ENCODE results near the gene MAP3K5.
A peak's percentile ranks its signal among the peaks of the same experiment; 100 is the strongest.
"Not testable (repeated sequence)": the region's sequence is repeated elsewhere in the genome, so short reads cannot be mapped to it uniquely, and the experiment has no call there.

Gene MAP3K5, protein sequence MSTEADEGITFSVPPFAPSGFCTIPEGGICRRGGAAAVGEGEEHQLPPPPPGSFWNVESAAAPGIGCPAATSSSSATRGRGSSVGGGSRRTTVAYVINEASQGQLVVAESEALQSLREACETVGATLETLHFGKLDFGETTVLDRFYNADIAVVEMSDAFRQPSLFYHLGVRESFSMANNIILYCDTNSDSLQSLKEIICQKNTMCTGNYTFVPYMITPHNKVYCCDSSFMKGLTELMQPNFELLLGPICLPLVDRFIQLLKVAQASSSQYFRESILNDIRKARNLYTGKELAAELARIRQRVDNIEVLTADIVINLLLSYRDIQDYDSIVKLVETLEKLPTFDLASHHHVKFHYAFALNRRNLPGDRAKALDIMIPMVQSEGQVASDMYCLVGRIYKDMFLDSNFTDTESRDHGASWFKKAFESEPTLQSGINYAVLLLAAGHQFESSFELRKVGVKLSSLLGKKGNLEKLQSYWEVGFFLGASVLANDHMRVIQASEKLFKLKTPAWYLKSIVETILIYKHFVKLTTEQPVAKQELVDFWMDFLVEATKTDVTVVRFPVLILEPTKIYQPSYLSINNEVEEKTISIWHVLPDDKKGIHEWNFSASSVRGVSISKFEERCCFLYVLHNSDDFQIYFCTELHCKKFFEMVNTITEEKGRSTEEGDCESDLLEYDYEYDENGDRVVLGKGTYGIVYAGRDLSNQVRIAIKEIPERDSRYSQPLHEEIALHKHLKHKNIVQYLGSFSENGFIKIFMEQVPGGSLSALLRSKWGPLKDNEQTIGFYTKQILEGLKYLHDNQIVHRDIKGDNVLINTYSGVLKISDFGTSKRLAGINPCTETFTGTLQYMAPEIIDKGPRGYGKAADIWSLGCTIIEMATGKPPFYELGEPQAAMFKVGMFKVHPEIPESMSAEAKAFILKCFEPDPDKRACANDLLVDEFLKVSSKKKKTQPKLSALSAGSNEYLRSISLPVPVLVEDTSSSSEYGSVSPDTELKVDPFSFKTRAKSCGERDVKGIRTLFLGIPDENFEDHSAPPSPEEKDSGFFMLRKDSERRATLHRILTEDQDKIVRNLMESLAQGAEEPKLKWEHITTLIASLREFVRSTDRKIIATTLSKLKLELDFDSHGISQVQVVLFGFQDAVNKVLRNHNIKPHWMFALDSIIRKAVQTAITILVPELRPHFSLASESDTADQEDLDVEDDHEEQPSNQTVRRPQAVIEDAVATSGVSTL (N-terminal part only)

DNA sequence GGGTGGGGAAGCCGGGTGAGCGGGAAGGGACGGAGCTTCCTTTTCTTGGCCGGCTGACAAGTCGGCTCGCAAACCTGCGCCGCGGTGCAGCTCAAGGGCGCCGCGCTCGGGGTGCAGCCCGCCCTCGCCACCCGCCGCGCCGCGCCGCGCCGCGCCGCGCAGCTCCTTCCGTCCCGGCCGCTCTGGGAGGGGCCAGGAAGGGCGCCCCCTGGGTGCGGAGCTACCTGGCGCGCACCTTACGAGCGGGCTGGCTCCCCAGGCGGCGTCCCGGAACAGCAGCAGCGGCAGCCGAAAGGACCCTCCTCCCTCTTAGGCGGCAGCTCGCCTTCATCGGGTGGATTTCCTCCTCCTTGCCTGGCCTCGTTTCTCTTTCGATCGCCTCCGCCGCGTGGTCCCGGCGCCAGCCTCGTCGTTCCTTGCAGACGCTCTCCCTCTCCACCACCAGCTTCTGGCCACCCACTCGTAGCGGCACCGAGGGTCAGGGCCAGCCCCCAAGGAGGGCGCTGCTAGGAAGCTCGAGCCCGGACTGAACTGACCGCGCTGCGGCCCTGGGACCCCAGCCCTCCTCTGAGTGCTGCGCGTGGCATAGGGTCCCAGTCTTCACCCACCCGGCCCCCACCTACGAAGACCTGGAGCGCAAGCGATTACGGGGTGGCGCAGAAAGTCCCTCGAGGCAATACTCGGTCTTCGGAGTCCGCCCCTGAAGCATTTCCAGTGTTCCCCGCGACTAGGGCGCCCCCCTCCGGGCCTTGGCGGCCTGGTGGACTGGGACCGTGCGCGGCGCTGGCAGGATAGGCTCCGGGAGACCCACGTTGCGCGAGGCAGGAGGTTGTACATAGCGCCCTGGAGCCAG is at the start of gene MAP3K5:
Gene MAP3K5, minus strand, starts transcription at position 68 of the 853 bp plus-strand sequence. CDS start 320 bp downstream, outside the sequence.
- DNase-seq, result peak; percentile 37 to 57

DNA sequence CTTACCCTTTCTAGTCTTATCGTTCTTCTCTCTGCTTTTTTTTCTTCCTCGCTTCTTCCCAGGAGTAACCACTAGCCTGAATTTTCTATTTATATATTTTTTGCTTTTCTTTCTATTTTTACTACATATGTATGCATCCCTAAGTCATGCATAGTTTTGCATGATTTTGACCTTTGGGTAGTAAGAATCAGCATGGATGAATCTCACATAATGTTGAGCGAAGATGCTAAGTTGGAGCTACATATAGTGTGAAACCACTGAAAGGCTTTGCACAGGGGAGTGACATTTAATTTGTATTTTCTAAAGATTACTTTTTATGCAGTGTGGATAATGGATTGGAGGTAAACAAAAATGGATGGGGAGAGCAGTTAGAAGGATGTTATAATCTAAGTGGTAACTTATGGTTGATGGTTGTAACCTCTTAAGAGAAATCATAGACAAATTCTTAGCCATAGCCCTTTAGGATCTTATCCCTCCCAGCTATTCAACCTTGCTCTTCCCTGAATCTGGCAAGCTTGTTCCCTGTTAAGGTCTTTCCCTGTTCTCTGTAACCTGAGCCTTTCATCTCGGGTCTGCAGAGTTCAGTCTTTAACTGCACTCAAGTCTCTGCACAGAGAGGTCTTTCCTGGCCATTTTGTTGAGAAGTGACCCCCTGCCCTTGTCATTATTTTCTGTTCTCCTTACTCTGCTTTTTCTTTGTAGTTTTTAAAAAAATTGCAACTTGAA is 48.2 kb upstream of the MAP3K5 start:
- no peak for DNase-seq

DNA sequence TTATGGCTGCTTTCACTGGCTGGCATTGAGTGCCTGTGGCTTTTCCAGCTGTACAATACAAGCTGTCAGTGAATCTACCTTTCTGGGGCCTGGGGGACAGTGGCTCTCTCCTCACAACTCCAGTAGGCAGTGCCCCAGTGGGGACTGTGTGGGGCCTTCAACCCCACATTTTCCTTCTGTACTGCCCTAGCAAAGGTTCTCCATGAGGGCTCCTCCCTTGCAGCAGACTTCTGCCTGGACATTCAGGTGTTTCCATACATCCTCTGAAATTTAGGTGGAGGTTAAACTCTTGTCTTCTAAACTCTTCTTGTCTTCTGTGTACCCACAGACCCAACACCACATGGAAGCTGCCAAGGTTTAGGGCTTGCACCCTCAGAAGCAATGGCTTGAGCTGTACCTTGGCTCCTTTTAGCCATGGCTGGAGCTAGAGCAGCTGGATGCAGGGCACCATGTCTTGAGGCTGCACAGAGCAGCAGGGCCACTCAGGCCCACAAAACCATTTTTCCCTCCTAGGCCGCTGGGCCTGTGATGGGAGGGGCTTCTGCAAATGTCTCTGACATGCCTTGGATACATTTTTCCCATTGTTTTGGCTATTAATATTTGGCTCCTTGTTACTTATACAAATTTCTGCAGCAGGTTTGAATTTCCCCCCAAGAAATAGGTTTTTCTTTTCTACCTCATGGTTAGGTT is 39.7 kb upstream of the MAP3K5 start:
- DNase-seq, result no peak

DNA sequence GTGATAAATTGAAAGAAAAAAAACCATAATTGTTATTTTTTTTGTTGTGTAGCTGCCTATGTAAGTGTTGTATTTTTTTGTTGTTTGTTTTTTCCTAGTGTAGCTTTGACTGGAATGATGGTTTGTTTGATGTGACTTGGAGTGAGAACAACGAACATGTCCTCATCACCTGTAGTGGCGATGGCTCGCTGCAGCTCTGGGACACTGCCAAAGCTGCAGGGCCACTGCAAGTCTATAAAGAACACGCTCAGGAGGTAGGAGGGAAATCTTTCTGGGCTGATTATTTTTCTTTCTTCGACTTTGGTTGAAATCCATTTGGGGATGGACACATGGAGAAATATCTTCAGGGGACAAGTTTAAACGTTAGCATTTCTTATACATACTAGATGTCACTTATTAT is 33.9 kb upstream of the MAP3K5 start:
- DNase-seq, result no peak

DNA sequence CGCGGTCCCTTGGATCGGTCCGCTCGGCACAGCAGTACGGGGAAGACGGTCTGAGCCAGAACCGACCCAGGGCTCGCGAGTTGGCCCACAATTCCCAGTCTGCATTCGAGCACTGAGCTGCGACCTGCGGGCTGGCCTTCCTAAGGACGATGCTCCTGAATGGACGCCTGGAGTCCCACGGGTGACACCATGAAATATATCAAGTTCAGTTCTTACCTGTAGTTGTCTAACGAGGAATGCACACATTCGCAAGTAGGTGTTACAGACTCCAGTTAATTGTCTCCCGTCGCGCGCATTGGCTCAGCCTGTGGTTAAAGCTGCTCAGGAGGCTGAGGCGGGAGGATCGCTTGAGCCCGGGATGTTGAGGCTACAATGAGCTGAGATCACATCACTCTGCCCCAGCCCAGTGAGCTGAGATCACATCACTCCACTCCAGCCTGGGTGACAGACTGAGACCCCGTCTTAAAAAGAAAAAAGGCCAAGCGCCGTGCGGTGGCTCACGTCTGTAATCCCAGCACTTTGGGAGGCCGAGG is 30.9 kb upstream of the MAP3K5 start:
- no peak for DNase-seq

DNA sequence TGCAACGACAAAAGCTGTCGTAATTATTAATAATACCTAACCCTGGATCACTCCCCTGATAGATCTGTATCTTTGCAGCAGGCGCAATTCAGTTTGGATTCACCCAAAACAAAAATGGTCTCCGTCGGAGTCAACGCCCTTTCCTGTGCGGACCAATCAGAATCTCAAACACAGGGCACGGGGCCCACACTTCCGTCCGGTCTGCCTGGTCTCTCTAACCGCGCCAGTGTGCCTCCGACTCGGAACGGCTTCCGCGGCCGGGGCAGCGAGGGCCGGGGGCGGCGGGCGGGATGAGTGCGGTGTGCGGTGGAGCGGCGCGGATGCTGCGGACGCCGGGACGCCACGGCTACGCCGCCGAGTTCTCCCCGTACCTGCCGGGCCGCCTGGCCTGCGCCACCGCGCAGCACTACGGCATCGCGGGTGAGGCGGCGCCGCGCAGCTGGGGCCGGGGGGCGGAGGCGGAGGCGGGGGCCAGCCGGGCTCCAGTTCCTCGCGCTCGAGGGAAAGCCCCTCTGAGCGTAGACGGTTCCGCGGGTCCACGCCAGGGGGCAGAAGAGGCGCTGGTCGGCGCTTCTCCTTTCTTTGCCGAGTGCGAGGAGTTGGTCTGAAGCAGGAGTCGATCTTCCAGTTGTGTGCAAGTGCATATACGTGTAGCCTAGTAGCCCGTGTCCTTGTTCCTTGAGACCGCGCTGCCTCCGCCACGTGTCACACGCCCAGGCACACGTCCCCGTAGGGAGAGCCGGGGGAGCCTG is 30.3 kb upstream of the MAP3K5 start, which contains the start of gene PEX7:
Gene PEX7, plus strand, starts transcription at position 217 of the 752 bp plus-strand sequence. Its CDS starts 74 bp downstream, at position 291.
- peak in 1 of 2 experiments; percentile 74 for DNase-seq

DNA sequence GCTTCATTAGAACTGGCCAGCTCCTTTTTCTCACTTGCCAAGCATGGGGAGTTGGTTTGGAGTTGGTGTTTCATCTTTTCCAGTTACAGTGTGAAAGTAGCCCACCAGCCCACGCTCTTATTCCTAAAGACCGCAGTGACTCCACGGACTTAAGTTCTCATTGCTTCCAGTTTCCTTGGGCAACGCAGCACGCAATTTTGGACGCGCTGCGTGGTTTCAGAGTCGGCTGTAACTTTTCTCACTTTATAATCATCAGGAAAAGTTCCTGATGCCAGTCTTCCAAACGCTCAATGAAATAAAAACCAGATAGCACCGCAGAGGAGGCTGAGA is 29.7 kb upstream of the MAP3K5 start:
- no peak for DNase-seq

- no peak for DNase-seq
These were observed 28.3 kb upstream of the MAP3K5 start for GRCh38 chr6:136820561-136820960.

- DNase-seq, result no peak
These were observed 24.4 kb upstream of the MAP3K5 start for GRCh38 chr6:136816656-136817055.

DNA sequence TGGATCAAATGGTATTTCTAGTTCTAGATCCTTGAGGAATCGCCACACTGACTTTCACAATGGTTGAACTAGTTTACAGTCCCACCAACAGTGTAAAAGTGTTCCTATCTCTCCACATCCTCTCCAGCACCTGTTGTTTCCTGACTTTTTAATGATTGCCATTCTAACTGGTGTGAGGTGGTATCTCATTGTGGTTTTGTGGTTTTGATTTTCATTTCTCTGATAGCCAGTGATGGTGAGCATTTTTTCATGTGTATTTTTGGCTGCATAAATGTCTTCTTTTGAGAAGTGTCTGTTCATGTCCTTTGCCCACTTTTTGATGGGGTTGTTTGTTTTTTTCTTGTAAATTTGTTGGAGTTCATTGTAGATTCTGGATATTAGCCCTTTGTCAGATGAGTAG is 23.3 kb upstream of the MAP3K5 start:
- DNase-seq, result not testable (repeated sequence)

GRCh38 chr6:136812174-136812573 is 19.9 kb upstream of the MAP3K5 start:
- DNase-seq, result no peak

DNA sequence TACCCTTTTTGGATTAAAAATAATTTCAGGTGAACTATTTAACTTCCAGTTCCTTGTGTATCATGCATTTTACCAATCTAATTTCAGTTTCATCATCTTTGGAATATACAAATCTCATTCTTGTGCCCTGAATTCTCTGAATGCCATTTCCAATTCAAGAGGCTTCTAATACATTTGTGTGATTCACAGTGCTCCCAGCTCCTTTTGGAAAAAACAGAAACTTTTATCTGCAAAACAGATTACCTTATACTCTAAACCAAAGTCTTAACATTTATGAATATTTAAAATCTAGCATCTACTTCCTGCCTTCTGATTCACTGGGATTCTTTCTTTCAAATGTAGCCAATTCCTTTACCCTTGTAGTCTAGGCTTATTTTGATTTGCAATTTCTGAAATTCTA is 19.0 kb upstream of the MAP3K5 start:
- DNase-seq, result no peak

DNA sequence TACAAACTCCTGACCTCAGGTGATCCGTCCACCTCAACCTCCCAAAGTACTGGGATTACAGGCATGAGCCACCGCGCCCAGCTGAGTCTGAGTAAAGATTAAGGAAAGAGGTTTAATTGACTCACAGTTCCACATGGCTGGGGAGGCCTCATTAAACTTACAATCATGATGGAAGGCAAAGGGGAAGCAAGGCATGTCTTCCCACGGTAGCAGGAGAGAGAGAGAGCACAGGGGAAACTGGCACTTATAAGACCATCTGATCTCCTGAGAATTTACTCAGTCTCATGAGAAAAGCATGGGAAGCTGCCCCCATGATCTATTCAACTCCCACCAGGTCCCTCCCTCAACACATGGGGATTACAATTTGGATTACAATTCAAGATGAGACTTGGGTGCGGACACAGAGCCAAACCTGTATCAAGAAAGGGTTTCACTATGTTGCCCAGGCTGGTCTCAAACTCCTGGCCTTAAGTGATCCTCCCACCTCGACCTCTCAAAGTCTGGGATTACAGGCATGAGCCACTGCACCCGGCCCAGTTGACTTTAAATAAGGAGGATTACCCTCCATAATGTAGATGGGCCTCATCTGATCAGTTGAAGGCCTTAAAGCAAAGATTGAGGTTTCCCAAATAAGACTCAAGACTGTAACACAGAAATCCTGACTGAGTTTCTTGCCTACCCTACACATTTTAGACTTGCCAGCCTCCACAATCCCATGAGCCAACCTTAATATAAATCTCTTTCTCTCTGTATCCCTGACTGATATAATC is 17.0 kb upstream of the MAP3K5 start:
- no peak for DNase-seq

- no peak for DNase-seq
These were observed 11.3 kb upstream of the MAP3K5 start for GRCh38 chr6:136803608-136804007.

- DNase-seq, result no peak
These were observed 9.3 kb upstream of the MAP3K5 start for GRCh38 chr6:136801581-136801980.

DNA sequence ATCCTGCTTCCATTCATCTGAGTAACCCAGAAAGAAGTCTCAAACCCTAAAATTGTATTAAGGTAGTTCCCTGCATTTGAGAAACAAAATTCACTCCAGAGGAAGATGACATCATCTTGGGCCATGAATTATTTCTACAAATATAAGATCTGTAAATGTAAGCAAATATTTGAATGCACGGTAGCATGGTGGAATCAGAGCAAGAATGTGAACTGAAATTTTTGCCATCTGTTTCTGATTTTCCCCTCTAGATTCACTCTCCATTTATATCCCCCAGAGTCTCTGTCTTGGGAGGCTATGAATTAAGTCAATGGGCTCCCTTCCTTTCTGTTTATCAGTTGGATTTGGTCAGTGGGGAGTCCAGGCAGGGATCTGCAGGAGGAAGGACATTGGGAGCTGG is 5.8 kb upstream of the MAP3K5 start:
- no peak for DNase-seq

DNA sequence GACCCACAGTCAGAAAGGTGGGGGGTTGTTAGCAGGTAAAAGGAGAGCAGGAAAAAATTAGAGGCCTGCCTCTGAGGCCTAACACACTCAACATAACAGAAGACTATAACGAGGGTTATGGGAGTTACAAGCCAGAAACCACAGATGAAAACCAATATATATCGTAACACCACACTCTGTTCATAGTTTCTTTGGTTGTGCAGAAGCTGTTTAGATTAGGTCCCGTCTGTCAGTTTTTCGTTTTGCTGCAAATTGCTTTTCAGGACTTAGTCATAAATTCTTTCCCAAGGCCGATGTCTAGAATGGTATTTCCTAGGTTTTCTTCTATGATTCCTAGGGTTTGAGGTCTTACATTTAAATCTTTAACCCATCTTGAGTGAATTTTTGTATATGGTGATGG is 3.7 kb upstream of the MAP3K5 start:
- no peak for DNase-seq

DNA sequence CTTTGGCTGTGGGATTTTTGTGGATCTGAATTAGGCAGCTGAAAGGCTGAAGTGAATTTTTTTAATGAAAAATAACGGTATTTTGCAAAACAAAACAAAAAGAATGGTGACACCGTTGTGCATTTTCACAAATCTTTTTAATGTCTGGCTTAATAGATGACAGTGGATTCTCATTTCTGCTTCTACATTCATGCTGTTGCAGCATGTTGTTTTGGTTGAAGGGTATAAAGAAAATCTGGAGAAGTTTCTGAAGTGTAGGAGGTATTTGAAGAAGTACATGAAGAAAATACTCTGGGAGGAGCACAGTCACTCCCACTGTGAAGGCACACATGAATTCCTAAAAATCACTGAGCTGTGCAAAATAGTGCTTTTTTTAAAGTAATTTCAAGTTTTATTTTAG is 3.1 kb upstream of the MAP3K5 start:
- DNase-seq, result no peak

DNA sequence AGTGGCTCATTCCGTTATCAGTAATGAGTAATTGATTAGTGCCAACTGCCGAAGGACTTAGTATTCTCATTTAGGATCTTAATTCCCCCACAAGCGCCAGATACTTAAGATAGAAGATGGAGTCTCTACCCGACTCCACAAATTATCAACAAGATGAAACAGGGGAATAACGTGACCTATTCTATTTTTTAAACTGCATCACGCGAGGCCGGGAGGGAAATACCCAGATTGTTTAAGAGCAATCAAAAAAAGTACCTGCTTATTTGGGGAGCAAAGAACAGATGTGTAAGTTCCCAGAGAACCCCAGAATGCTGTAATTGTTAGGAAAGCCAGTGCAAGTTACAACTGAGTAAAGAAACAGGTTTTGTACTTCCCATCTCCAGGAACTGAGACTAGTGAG is 1.1 kb upstream of the MAP3K5 start:
- DNase-seq, result no peak

Data from cerebellar nuclear complex (tissue), 1 donor.